ENCODE measurements around the gene CNTFR.

Gene CNTFR

DNA sequence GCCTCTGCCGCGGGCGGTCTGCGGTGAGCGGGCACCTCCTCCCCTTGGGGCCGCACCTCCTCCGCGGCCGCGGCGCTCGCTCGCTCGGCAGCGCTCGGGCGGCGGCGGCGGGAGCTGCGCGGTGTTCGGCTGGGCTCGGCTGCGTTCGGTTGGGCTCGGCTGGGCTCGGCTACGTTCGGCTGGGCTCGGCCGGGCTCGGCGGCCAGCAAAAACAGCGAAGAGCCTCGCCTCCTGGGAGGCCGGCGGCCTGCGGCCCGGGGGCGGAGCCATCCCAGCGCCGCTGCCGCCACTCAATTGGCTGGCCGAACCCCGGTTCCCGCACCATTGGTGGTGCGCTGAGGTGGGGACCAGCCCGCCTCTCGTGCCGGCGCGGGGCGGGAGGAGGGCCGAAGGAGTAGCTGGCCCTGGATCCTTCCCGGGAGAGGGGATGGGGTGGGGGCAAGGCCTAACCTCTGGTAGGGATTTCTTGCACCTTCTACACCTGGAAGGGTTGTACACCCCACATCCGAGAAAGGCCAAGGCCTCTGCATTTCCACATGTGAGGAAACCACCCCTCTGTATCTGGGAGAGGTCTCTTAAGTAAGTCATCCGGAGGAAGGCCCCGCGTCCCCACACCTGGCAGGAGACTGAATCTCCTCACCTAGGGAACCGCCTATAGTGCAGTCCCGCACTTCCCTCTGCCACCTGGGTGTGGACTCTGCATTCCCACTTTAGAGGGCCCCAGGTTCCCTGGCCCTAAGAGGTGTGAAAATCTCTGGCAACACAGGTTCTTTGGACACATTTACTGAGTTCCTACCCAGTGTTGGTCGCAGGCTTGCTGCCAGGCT lies 66.3 kb downstream of the CNTFR start, which contains the start of gene ENHO:
Gene ENHO, minus strand, starts transcription at position 20 of the 827 bp plus-strand sequence. CDS start 1,295 bp downstream, outside the sequence.
- DNase-seq = peak; percentile 60 to 70

DNA sequence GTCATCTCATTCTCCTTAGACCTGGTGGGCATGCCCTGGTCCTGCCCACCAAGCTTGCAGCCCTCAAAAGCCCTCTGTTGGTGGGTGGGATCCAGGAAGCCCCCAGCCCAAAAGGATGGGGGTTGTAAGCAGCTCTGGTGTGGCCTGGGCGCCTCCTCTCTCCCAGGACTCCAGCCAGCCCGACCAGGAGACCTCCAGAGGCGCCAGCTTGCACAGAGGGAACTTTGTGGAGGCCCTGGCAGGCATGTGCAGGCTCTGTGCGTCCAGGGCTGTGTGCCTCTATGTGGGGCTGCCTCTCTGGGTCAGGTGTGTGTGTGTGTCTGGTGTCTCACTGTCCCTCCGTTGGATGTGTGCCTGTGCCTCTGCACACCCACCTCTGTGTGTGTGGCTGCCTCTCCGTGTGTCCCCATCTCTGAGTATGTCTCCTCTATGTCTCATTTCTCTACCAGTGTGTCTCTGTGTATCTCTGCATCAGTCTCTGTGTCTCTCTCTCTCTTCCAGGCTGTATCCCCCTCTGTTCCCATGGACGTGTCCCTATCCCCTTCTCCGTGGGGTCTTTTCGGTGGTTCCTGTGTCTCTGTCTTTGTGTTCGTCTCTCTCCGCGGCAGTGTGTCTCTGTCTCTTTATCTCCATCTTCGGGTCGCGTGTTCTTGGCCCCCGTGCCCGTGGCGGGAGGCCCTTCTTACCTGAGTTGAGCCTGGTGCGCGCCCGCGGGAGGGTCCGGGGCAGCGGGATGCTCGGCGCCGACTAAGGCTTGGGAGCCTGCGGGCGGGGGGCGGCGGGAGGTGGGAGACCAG lies 67.2 kb downstream of the CNTFR start:
- no peak for DNase-seq

DNA sequence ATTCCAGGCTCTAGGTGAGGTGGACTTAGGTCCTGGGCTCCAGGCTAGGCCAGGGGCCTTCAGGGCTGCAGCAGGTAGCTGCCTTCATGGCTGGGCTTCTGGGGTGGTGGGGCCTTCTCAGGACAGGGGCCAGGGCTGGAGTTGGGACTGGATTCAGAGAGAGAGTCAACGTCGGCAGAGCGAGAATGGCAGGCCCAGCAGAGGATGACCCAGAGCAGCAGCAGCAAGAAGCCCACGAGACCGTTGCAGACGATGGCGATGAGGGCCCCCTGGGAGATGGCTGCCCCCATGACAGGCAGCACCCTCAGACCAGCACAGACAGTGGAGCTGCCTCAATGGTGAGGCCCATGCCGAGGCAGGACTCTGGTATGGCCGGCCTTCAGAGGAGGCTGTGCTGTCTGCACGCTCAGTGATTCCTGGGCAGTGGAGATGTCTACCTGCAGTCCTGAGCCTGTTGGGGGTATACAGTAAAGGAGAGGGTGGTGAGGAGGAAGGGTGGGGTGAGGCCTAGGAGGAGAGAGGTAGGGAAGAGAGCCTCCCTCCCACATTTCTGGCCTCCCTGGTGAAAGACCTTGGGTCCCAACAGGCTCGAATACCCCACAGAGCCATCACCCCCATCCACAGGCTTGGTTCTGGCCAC lies 68.0 kb downstream of the CNTFR start:
- DNase-seq = no peak

DNA sequence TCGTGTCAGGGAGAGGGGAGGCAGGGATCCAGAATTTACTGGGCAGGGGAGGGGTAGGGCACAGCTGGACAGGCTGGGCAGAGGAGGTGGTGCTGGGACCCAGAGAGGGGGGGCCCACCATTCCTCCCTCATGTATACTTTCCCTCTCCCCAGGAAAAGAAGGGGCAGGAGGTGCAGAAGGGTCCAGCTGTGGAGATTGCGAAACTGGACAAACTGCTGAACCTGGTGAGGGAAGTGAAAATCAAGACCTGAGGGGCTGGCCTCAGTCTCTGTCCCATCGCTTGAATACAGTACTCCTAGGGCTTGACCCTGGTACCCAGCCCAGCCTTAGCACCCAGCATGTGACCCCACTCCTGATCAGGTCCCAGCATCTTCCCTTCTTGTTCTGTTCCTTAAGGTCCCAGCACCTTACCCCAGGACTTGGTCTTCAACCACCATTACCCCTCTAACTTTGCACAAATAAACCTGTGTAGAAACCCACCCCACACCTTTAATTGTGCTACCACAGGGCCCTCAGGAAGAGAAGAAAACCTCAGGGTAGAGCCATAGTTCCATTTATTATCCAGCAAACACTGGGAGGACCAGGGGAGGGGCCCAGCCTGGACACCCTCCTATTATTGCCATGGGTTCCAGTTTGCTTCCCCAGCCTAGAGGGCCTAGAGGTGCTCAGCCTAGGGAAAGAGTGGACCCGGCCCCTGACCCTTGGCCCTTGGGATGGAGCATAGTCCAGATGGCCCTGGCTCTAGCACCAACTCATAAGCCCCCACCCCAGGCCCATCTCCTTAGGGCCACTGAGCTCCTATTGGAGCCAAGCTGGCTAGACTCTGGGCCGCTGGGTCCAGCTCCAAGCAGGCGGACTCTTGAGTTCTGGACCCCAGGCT lies 68.8 kb downstream of the CNTFR start:
- no peak for DNase-seq

DNA sequence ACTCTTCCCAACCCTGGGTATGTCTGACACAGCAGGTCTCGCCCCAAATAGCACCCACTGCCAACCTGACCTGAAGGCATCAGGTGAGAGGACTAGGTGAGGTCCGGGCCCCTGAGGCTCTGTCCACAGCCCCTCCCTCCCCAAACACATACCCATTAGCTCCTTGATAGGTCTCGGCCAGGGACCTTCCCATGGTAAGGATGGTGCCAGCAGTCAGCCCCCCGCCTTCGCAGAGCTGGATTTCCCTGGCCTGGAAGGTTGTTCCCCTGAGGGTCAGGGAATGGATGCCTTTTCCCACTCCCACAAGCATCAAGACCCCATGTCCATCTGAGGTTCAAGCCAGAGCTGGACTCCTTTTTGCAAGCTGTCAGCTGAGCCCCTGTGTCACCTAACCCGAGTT lies 69.4 kb downstream of the CNTFR start:
- no peak for DNase-seq

DNA sequence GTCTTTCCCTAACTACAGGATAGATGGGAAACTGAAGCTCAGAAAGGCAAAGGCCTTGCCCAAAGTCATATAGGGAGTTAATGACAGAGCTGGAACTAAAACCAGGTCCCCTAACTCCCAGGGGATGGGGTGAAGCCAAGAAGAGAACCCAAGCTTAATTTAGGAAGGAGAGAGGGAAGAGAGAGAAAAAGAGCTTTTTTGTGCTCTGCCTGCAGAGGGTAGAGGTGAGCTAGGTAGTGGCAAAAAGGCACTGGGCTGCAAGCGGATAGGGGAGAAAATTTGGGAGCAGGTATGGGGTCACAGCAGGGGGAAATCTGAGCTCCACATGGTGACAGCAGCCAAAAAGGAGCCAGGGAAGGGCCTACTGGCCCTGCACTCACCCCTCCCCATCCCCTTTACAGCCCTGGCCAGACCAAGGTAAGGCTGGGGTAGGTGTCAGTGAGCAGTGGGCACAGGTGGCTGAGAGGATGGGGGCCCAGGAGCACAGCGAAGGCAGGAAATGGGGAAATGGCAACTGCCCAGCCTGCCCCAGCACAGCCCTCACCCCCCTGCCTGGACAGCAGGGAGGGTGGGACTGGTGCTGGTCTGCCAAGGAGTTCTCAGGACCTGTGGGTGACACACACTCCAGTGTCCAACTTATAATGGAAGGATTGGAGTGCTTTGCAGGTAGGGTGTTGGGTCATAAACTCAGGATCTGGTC lies 70.1 kb downstream of the CNTFR start:
- no peak for DNase-seq

DNA sequence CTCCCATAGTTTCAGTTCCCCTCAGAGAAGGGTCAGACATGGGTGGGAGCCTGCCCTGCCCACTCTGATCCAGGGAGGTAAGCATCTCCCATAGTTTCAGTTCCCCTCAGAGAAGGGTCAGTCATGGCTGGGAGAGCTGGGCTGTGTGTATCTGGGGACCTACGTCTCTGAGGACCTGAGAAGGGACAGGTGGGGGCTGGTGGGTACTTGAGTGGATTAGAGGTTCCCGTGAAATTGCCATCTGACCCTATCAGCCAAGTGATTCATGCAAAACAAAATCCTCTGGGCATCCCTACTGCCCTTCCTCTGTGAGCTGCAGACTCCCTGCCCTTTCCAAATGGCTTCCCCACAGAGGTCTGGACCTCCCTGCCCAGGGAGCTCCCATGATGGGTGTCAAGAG lies 70.6 kb downstream of the CNTFR start:
- no peak for DNase-seq

DNA sequence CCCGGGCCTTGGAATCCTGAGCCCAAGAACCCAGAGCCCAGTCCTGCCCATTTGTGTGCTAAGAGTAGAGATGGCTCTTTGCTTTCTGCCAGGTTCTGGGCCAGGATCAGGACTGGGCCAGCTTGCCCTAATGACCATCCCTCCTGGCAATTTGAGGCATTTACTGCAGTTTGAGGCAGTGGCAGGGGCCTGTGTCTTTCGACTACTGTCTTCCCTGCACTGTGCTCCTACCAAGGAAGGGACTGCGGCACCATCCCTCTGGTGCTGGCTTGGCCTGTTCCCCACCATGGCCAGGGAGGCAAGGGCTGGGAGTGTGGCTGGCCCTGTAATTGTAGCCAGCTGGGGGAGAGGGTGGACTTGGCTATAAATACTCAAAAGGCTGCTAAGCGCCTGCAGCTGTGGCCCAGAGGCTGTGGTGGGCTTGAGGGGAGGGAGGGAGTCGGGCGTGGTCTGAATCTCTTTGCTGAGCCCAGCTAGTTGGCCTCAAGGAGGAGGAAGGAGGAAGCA lies 71.4 kb downstream of the CNTFR start:
- DNase-seq = no peak

DNA sequence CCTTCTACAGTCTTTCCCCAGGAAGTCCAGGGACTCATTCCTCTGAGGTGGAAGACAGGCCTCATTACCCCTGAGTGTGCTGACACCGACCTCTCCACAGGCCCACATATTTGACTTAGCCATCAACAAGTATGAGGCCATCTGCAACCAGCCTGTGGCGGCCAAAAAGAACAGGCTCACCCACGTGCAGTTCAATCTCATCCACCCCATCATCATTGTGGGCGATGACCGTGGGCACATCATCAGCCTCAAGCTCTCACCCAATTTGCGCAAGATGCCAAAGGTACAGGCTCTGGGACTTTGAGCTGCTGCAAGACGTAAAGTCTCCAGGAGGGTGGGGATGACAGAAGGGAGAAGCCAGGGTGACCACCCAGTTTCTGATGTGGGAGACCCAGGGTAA lies 72.3 kb downstream of the CNTFR start:
- no peak for DNase-seq

DNA sequence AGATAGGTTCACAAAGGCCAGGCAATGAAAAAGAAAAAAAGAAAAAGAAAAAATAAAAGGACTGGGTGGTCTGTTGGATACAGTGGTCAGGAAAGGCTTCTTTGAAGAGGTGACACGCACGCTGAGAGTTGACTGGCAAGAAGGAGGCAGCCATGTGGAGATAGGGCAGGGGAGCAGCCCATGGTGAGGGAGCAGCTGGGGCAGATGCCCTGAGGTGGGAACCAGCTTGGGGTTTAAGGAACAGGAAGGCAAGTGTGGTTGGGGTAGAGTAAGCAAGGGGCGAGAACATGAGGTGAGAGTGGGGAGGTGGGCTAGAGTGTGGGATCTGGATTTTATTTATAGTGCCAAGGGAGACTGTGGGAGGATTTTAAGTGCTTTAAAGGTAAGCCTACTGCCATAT lies 73.6 kb downstream of the CNTFR start:
- no peak for DNase-seq

DNA sequence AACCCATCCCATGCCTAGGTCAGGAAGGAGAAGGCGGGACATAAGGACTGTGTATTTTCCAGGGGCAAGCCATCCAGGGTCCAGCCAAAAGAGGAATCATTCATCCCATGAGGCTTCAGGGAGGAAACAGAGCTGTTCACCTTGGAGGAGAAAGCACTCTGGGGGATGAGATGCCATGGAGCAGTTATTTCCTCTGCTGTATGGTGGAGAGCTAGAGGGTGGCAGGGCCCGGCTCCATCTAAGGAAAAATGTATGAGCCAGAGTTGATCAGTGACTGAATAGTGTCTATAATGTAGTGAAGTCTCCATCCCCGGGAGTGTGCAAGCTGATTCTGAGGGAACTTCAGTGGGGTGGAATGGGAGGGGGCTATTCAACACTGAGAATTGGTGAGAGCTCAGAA lies 74.7 kb downstream of the CNTFR start:
- no peak for DNase-seq

DNA sequence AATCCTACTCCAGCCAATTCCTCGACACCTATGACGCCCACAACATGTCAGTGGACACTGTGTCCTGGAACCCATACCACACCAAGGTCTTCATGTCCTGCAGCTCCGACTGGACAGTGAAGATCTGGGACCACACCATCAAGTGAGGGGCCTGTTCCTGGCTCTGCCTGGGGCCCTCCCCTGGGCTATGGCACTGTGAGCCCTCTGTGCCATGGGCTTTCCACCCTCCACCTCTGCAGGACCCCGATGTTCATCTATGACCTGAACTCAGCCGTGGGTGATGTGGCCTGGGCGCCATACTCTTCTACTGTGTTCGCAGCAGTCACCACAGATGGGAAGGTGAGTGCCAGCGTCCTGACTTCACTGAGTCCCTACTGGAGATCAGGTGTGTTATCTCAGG lies 75.1 kb downstream of the CNTFR start:
- DNase-seq = no peak

DNA sequence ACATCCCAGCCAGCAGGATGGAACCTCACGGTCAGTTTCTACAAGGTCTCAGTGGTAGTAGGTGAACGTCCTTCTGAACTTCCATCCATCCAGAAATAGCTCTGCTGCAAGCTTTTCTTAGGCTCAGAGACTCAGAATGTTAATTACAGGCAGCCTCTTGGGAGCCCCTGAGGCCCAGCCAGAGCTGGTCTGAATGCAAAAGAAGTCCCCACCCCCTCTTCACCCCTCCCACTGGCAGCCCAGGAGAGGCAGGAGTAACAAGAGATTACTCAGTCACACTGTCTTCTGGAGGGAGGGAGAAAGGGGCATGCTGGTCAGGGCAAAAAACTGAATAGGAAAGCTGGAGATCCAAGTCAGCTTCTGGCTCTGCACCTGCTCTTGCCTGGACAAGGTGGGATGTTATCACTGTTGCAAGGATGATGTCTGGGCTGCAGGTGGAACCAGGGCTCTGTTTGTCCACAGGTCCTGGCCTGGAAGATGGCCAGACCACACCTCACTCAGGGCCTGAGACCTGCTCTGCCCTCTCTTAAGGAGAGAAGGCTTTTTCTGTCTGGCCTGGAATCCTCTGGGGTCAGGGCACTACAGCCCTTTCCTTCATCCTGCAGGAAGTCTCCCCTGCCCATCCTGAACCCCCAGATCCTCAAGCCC lies 75.8 kb downstream of the CNTFR start:
- no peak for DNase-seq

DNA sequence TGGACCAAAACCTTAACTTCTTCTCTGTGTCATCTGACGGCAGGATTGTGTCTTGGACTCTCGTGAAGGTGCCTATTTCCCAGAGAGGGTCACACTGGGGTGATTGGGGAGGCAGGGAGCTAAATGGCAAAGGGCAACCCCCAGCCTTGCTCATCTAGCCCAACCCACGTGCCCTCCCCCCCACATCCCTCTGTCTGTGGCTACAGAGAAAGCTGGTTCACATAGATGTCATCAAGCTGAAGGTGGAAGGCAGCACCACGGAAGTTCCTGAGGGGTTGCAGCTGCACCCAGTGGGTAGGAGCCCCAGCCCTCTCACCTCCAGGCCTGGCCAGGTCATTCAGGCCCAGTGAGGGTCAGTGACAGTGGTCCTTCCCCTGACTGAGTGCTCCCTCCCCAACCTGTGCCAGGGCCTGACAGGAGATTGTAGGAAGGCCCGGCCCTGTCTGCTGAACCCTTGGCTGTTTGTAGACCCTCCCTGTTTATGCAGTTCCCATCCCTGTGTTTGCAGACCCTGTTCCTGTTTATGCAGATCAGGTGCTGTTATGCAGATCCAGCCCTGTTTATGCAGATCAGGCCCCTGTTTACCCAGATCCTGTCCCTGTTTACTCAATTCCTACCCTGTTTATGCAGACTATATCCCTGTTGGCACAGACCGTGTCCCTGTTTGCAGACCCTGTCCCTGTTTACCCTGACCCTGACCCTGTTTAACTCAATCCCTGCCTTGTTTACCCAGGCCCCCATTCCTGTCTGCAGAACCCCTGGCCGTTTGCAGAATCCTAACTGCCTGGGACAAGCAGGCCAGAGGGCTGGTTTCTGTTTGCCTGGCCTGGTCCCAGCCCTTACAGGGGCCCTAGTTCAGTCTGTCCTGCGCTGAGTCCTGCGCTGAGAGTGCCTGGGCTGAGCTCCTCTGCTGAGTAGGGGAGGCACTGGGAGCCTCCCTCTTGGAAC lies 77.1 kb downstream of the CNTFR start:
- DNase-seq = no peak

DNA sequence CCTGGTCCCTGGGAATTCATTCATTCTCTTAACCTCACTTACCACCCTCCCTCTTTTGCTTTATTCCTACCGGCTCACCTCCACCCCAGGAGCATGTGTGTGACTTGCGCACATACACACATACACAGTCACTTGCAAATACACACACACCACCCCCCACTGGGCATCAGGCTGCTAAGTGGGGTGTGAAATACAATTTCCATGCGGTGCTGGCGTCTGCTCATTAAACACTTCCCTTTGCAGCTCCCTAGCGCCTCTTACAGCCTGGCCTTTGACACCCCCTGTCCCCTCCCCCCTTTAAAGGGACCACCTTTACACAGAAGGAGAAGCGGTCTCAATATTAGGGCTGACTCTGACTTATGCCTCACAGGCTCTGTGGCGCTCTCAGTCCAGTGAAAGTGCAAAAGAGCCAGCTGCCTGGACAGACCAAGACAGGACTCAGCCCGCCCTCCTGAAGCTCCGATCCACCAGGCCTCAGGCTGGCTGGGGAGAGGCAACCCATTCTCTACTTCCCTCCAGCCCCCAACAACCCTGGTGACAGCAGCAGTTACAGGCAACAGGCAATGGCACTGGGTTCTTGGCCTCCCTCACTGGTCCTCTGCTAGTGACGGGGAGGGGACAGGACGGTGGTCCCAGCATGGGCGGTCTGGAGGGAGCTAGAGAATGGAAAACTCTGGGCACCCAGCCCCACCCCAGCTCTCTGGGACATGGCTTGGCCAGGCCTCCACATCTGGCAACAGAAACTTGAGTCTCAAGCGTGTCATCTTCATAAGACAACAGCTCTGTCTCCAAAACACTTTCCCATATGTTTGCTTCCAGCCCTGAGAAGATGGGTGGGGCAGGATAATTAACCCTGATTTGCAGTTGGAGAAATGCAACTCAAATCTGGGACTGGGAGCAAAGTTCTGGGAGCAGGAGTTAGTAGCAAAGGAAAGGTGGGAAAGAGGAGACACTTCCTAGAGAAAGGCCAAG lies 78.7 kb downstream of the CNTFR start:
- no peak for DNase-seq

DNA sequence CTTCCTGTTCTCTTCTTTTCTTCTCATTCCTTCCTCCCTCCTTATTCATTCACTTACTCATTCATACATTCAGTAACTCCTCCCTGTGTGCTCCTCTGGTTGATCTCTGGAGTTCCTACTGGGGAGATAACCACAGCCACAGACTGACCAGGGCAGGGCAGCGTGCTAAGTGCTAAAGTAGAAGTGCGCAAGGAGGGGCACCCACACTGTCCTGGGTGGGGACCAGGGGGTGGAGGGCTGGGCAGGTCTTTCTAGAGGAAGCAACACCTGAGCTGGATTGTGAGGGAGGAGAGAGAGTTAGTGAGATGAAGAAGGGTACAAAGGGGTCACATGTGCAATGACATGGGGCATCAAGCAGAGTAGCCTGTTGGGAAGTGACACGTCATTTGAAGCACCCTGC lies 80.6 kb downstream of the CNTFR start:
- no peak for DNase-seq

DNA sequence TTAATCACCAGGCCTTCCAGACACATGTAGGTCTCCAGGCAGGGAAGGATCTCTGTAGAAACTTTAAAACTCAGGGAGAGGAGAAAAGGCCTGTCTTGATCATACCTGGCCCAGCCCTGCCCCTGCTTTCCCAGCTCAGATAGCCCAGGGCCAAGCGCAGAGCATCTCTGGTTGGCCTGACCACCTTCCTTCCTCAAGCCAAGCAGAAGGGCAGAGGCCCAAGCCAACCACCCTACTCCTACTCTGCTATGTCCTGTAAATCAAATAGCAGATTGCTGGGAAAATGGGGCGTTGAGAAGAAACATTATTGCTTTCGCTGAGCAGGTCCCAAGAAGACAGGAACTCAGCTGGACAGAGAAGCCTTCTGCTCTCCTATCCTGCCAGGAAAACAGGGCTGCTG lies 81.1 kb downstream of the CNTFR start:
- DNase-seq = no peak

DNA sequence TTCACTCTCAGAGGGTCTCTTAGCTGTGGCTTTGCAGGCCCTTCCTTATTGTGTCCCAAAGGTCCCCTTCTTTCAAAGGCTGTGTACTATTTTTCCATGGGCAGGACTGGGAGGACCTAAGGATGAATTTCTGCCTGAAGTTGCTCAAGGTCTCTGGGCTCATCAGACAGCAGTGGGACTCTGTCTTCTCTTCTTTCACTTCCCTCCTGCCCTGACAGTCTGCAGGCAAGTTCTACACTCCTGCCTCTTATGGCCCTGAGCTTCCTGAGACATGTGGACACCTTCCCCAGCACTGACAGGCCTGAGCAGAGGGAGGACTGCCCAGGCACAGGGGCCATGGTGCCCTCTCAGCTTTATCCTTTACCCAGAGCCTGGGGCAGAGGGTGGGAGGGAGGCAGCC lies 81.6 kb downstream of the CNTFR start:
- DNase-seq = no peak

DNA sequence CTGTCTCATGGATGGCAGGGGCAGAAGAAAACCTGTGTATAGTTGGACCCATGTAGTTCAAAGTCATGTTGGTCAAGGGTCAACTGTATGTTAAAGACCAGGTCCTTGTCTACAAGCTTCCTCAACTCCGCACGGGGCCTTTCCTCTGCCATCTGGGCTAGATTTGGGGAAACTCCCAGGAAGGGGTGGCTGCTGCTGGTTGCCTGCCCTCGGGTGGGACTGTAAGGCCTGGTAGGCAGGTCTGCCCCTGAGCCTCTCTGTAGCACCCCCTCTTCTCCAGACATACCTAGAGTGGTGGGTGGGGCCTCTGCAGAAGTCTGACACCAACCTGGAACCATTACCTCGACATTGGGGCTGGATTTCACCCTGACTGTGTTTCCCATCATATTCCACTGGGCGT lies 82.0 kb downstream of the CNTFR start:
- DNase-seq = no peak

Measured in SHP77 (cell line).